ENCODE data around the gene KCTD17.

DNA sequence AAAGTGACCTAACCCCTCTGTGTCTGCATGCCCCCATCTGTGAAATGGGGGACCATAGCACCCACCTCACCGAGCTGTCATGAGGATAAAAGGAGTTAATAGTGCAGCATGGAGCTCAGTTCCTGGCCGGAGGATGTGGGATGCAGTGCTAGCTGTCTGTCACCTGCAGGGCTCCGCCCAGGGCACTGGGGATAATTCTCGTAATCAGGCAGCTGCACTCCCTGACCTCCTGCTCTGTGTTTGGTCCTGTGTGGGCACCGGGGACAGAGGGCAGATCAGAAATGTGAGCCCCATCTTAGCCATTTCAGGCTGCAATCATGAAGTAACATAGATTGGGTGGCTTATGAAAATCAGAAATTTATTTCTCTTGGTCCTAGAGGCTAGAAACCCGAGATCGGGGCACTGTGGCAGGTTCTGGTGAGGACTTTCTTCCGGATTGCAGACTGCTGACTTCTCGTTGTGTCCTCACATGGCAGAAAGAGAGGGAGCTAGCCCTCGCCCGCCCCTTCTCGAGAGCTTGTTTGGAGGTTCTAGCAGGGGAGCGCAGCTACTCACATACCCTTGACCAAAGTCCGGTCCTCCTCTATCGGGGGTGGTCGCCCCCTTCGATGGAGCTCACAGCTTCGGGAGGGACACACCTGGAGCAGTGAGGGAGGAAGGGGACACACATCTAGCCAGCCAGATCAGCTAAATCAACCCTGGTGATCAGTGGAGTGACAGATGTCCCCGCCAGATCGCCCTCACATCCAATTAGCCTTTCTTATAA, 3.2 kb downstream of the KCTD17 start:
- TF ChIP-seq, protein P1, sequence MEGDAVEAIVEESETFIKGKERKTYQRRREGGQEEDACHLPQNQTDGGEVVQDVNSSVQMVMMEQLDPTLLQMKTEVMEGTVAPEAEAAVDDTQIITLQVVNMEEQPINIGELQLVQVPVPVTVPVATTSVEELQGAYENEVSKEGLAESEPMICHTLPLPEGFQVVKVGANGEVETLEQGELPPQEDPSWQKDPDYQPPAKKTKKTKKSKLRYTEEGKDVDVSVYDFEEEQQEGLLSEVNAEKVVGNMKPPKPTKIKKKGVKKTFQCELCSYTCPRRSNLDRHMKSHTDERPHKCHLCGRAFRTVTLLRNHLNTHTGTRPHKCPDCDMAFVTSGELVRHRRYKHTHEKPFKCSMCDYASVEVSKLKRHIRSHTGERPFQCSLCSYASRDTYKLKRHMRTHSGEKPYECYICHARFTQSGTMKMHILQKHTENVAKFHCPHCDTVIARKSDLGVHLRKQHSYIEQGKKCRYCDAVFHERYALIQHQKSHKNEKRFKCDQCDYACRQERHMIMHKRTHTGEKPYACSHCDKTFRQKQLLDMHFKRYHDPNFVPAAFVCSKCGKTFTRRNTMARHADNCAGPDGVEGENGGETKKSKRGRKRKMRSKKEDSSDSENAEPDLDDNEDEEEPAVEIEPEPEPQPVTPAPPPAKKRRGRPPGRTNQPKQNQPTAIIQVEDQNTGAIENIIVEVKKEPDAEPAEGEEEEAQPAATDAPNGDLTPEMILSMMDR (CRISPR knock-in tag; IDR thresholded peaks at IDR 0.05) = no peak
- TF ChIP-seq POLR2AphosphoS5 (IDR thresholded peaks at IDR 0.05; ENCODE audit: low read depth, low read length) (no peak), ETV6 (CRISPR knock-in tag; conservative IDR thresholded peaks at IDR 0.05) (no peak), ZNF501 (CRISPR knock-in tag; IDR thresholded peaks at IDR 0.05) (no peak)
- TF ChIP-seq, protein P2, sequence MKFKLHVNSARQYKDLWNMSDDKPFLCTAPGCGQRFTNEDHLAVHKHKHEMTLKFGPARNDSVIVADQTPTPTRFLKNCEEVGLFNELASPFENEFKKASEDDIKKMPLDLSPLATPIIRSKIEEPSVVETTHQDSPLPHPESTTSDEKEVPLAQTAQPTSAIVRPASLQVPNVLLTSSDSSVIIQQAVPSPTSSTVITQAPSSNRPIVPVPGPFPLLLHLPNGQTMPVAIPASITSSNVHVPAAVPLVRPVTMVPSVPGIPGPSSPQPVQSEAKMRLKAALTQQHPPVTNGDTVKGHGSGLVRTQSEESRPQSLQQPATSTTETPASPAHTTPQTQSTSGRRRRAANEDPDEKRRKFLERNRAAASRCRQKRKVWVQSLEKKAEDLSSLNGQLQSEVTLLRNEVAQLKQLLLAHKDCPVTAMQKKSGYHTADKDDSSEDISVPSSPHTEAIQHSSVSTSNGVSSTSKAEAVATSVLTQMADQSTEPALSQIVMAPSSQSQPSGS (CRISPR knock-in tag; IDR thresholded peaks at IDR 0.05) = no peak
